HepG2 (cell line): ENCODE results near the gene PLSCR5. TPM values are rescaled to one million over a fixed set of nuclear protein-coding genes. Genes with fewer than 3 reads are reported as not detected.

Experiments used
- AGO2 ChIP-seq: fragments of 200-400 bp; formaldehyde crosslinking; optimal IDR thresholded peaks from 2 replicates; pipeline ENCODE3; 2017; ENCODE audit warnings: mild to moderate bottlenecking, low read depth, low read length, moderate library complexity
- CREM ChIP-seq, 2 experiments: sonication (generic) in 1 of 2; formaldehyde crosslinking in 1 of 2; IDR thresholded peaks; 2 replicates each; pipeline versions ENCODE4 v1.4.0 to v1.6.1; 2016 to 2020; ENCODE audit warnings: antibody characterized with exemption in 1 of 2, mild to moderate bottlenecking in 1 of 2, missing genetic modification reagents in 1 of 2
- LCORL ChIP-seq, 2 experiments: fragments of 450-650 bp in 1 of 2; sonication (generic) in 1 of 2; formaldehyde crosslinking in 1 of 2; IDR thresholded peaks; 2 replicates each; pipeline versions ENCODE4 v1.5.0 to v1.6.1; 2017 to 2020; ENCODE audit warnings: antibody characterized with exemption in 1 of 2, missing genetic modification reagents in 1 of 2
- MIER2 ChIP-seq: IDR thresholded peaks from 2 replicates; pipeline ENCODE4 v1.6.1; 2016; ENCODE audit warnings: missing biosample characterization, missing genetic modification reagents
- NCOA2 ChIP-seq: sonication (generic); formaldehyde crosslinking; IDR thresholded peaks from 2 replicates; pipeline ENCODE4 v1.8.0; 2022; ENCODE audit warnings: inconsistent platforms
- SAP130 ChIP-seq: IDR thresholded peaks from 2 replicates; pipeline ENCODE4 v1.6.1; 2016; ENCODE audit warnings: low read depth
- SIX4 ChIP-seq: sonication (generic); formaldehyde crosslinking; IDR thresholded peaks from 2 replicates; pipeline ENCODE4 v1.4.0; 2020; ENCODE audit warnings: missing genetic modification reagents
- SSRP1 ChIP-seq: IDR thresholded peaks from 2 replicates; pipeline ENCODE4 v1.6.1; 2016; ENCODE audit warnings: control low read depth
- TBL1XR1 ChIP-seq: fragments of 150-350 bp; IDR thresholded peaks from 2 replicates; pipeline ENCODE4 v1.6.1; 2014; ENCODE audit warnings: borderline replicate concordance, low read length; ENCODE audit not compliant: partially characterized antibody
- XRCC5 ChIP-seq: fragments of 200-400 bp; formaldehyde crosslinking; optimal IDR thresholded peaks from 2 replicates; pipeline ENCODE3; 2017; ENCODE audit warnings: mild to moderate bottlenecking, low read length
- ZMYM3 ChIP-seq: sonication (generic); formaldehyde crosslinking; IDR thresholded peaks from 2 replicates; pipeline ENCODE4 v1.5.1; 2020; ENCODE audit warnings: mild to moderate bottlenecking, missing genetic modification reagents
- ZNF33B ChIP-seq: sonication (generic); formaldehyde crosslinking; IDR thresholded peaks from 2 replicates; pipeline ENCODE4 v1.5.1; 2020; ENCODE audit warnings: mild to moderate bottlenecking, missing genetic modification reagents
- ZNF383 ChIP-seq: sonication (generic); formaldehyde crosslinking; IDR thresholded peaks from 2 replicates; pipeline ENCODE4 v1.4.0; 2020; ENCODE audit warnings: missing genetic modification reagents, mild to moderate bottlenecking, borderline replicate concordance
- ZNF724P ChIP-seq: sonication (generic); formaldehyde crosslinking; IDR thresholded peaks from 2 replicates; pipeline ENCODE4 v1.8.0; 2022; ENCODE audit warnings: missing genetic modification reagents, borderline replicate concordance
- ZNF746 ChIP-seq: sonication (generic); formaldehyde crosslinking; IDR thresholded peaks from 2 replicates; pipeline ENCODE4 v1.8.0; 2022; ENCODE audit warnings: mild to moderate bottlenecking, missing genetic modification reagents
- ZNF792 ChIP-seq: IDR thresholded peaks from 2 replicates; pipeline ENCODE4 v1.6.1; 2016
- polyA plus RNA-seq, 8 experiments: library from polyadenylated mRNA; depleted of rRNA in 3 of 8; stranded (reverse) in 7 of 8; unstranded in 1 of 8; fragments of >200 nt; fragmentation: Illumina TruSeq in 4 of 8; extraction: Trizol in 4 of 8; gene quantifications; 2 replicates each; pipeline versions ENCODE4 v1.2.1 to v1.2.3, GENCODE V29; 2011 to 2016; ENCODE audit warnings: low read depth in 4 of 8, missing spikeins in 1 of 8, mixed read lengths in 1 of 8; ENCODE audit not compliant: insufficient read depth in 1 of 8
- total RNA-seq, 5 experiments: library from RNA; depleted of rRNA; stranded (reverse); fragments of >200 nt; fragmentation: Illumina TruSeq; extraction: Trizol; gene quantifications; 2 replicates each; pipeline ENCODE4 v1.2.3, GENCODE V29; 2016; ENCODE audit warnings: low read depth in 1 of 5
- TF ChIP-seq, protein P1 (sequence below): sonication (generic); formaldehyde crosslinking; IDR thresholded peaks from 2 replicates; pipeline ENCODE4 v1.8.0; 2022; ENCODE audit warnings: missing genetic modification reagents, low read depth, mild to moderate bottlenecking, borderline replicate concordance
- TF ChIP-seq, protein P2 (sequence below): sonication (generic); formaldehyde crosslinking; IDR thresholded peaks from 2 replicates; pipeline ENCODE4 v1.4.0; 2020; ENCODE audit warnings: mild to moderate bottlenecking, low read depth, missing genetic modification reagents
- TF ChIP-seq, protein P3 (sequence below): sonication (generic); formaldehyde crosslinking; IDR thresholded peaks from 2 replicates; pipeline ENCODE4 v1.5.1; 2020; ENCODE audit warnings: mild to moderate bottlenecking, missing genetic modification reagents
- TF ChIP-seq, protein P4 (sequence below): sonication (generic); formaldehyde crosslinking; IDR thresholded peaks from 2 replicates; pipeline ENCODE4 v1.4.0; 2020; ENCODE audit warnings: missing genetic modification reagents; ENCODE audit errors: not compliant biosample characterization
- TF ChIP-seq, protein P5 (sequence below): sonication (generic); formaldehyde crosslinking; IDR thresholded peaks from 2 replicates; pipeline ENCODE4 v1.4.0; 2020; ENCODE audit warnings: missing genetic modification reagents
- TF ChIP-seq, protein P6 (sequence below): sonication (generic); formaldehyde crosslinking; IDR thresholded peaks from 2 replicates; pipeline ENCODE4 v1.8.0; 2022; ENCODE audit warnings: missing genetic modification reagents, mild to moderate bottlenecking, moderate library complexity, borderline replicate concordance

The PLSCR5 gene
- total and polyA plus RNA-seq, 2 of the 13 experiments (the other 11 are each of a cell fraction or from before 2014, with no cell fraction given): 0.50 TPM; not detected in 1

DNA sequence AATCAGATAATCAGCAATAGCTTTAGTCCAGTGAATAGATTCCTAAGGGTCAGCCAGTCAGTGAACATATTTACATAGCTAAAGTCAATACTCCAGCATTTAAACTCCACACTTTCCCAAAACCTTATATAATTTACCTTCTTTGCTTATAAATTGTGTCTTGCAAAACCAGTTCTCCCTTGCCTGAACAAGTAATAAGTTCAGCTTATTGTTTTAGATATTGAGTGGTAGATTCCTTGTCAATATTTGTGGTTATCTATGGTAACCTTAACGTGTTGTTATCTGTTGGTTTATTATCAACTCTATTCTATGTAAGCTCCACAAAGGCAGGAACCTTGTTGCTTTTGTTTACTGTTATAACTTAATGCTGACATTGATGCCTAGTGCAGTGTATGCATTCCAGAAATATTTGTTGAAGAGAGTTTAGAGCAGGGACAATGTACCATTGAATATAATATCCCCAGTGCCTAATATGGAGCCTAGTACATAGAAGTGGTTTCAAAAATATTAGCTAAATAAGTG is 24.0 kb downstream of the PLSCR5 start (continued):
- TF ChIP-seq, protein P1, sequence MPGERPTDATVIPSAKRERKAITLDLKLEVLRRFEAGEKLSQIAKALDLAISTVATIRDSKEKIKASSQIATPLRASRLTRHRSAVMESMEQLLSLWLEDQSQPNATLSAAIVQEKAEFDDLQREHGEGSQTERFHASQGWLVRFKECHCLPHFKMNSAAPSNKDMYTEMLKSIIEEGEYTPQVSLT (CRISPR knock-in tag): no peak
- peak; percentile 66 for TF ChIP-seq SAP130 (CRISPR knock-in tag)
- TF ChIP-seq ZNF792 (CRISPR knock-in tag): peak; percentile 62; the same call in 1 of the 2 replicates
- TF ChIP-seq, protein P2, sequence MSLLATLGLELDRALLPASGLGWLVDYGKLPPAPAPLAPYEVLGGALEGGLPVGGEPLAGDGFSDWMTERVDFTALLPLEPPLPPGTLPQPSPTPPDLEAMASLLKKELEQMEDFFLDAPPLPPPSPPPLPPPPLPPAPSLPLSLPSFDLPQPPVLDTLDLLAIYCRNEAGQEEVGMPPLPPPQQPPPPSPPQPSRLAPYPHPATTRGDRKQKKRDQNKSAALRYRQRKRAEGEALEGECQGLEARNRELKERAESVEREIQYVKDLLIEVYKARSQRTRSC (CRISPR knock-in tag): no peak
- no peak for TF ChIP-seq ZNF746 (CRISPR knock-in tag)
- TF ChIP-seq, protein P3, sequence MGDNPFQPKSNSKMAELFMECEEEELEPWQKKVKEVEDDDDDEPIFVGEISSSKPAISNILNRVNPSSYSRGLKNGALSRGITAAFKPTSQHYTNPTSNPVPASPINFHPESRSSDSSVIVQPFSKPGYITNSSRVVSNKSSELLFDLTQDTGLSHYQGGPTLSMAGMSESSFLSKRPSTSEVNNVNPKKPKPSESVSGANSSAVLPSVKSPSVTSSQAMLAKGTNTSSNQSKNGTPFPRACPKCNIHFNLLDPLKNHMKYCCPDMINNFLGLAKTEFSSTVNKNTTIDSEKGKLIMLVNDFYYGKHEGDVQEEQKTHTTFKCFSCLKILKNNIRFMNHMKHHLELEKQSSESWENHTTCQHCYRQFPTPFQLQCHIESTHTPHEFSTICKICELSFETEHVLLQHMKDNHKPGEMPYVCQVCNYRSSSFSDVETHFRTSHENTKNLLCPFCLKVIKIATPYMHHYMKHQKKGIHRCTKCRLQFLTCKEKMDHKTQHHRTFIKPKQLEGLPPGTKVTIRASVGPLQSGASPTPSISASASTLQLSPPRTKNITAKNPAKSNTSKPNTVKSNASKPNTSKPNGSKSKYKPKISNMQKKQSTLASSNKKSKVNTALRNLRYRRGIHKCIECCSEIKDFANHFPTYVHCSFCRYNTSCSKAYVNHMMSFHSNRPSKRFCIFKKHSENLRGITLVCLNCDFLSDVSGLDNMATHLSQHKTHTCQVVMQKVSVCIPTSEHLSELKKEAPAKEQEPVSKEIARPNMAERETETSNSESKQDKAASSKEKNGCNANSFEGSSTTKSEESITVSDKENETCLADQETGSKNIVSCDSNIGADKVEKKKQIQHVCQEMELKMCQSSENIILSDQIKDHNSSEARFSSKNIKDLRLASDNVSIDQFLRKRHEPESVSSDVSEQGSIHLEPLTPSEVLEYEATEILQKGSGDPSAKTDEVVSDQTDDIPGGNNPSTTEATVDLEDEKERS: 0 out of 2 replicates have a peak, but pooled peaks have one; percentile 66
- no peak for TF ChIP-seq AGO2
- TF ChIP-seq, protein P4, sequence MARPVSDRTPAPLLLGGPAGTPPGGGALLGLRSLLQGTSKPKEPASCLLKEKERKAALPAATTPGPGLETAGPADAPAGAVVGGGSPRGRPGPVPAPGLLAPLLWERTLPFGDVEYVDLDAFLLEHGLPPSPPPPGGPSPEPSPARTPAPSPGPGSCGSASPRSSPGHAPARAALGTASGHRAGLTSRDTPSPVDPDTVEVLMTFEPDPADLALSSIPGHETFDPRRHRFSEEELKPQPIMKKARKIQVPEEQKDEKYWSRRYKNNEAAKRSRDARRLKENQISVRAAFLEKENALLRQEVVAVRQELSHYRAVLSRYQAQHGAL (CRISPR knock-in tag): no peak
- no peak for TF ChIP-seq XRCC5
- TF ChIP-seq, protein P5, sequence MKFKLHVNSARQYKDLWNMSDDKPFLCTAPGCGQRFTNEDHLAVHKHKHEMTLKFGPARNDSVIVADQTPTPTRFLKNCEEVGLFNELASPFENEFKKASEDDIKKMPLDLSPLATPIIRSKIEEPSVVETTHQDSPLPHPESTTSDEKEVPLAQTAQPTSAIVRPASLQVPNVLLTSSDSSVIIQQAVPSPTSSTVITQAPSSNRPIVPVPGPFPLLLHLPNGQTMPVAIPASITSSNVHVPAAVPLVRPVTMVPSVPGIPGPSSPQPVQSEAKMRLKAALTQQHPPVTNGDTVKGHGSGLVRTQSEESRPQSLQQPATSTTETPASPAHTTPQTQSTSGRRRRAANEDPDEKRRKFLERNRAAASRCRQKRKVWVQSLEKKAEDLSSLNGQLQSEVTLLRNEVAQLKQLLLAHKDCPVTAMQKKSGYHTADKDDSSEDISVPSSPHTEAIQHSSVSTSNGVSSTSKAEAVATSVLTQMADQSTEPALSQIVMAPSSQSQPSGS: no peak
- no peak for TF ChIP-seq SIX4 (CRISPR knock-in tag)
- TF ChIP-seq ZNF724P (CRISPR knock-in tag): no peak
- peak; percentile 17 for TF ChIP-seq TBL1XR1
- TF ChIP-seq, protein P6, sequence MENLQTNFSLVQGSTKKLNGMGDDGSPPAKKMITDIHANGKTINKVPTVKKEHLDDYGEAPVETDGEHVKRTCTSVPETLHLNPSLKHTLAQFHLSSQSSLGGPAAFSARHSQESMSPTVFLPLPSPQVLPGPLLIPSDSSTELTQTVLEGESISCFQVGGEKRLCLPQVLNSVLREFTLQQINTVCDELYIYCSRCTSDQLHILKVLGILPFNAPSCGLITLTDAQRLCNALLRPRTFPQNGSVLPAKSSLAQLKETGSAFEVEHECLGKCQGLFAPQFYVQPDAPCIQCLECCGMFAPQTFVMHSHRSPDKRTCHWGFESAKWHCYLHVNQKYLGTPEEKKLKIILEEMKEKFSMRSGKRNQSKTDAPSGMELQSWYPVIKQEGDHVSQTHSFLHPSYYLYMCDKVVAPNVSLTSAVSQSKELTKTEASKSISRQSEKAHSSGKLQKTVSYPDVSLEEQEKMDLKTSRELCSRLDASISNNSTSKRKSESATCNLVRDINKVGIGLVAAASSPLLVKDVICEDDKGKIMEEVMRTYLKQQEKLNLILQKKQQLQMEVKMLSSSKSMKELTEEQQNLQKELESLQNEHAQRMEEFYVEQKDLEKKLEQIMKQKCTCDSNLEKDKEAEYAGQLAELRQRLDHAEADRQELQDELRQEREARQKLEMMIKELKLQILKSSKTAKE (CRISPR knock-in tag): peak; percentile 63; the same call in 1 of the 2 replicates
- TF ChIP-seq MIER2 (CRISPR knock-in tag): 0 out of 2 replicates have a peak, but pooled peaks have one; percentile 48
- no peak for TF ChIP-seq ZMYM3
- no peak for TF ChIP-seq SSRP1 (CRISPR knock-in tag)
- TF ChIP-seq ZNF33B (CRISPR knock-in tag): no peak
- peak; percentile 89 for TF ChIP-seq NCOA2 (CRISPR knock-in tag)
- TF ChIP-seq ZNF383: no peak
- TF ChIP-seq LCORL (IDR thresholded peaks at IDR 0.05): no peak
- peak; percentile 40; the same call in 1 of the 2 replicates for TF ChIP-seq LCORL (CRISPR knock-in tag; IDR thresholded peaks at IDR 0.05)
- peak; percentile 81 for TF ChIP-seq CREM (IDR thresholded peaks at IDR 0.05)
- TF ChIP-seq CREM (CRISPR knock-in tag; IDR thresholded peaks at IDR 0.05): no peak
